Memory B cell (primary cell): ENCODE measurements around the gene DNM2.

ENCODE experiments used
- ATAC-seq: fragments of 150-1000 bp; cut with Tn5 transposase; 2 replicates; pipeline ENCODE4 v1.10.0; 2021; ENCODE audit warnings: low read depth, mild to moderate bottlenecking, moderate library complexity
- DNase-seq, 2 donors: peaks; one replicate each; pipeline ENCODE4 v3.0.0; 2022; ENCODE audit warnings: low spot score in 2 of 2
- H3K27ac Mint-ChIP-seq: one replicate; pipeline ENCODE4 v1.8.0; 2022; ENCODE audit warnings: mild to moderate bottlenecking, moderate library complexity, mixed read lengths
- H3K27me3 Mint-ChIP-seq: one replicate; pipeline ENCODE4 v1.8.0; 2022; ENCODE audit warnings: mixed read lengths
- H3K36me3 Mint-ChIP-seq: one replicate; pipeline ENCODE4 v1.8.0; 2022; ENCODE audit warnings: mild to moderate bottlenecking, mixed read lengths
- H3K4me1 Mint-ChIP-seq: one replicate; pipeline ENCODE4 v1.8.0; 2022; ENCODE audit warnings: mixed read lengths
- H3K4me3 Mint-ChIP-seq: one replicate; pipeline ENCODE4 v1.8.0; 2022; ENCODE audit warnings: mild to moderate bottlenecking, moderate library complexity, mixed read lengths
- H3K9me3 Mint-ChIP-seq: one replicate; pipeline ENCODE4 v1.8.0; 2022; ENCODE audit warnings: mixed read lengths

Gene DNM2

GRCh38 chr19:10805065-10805757 lies 87.3 kb downstream of the DNM2 start:
- Mint-ChIP-seq H3K4me3 (no peak overlapping the region), H3K27me3 (no peaks in the 10 kb centered on the region), H3K9me3 (no peaks in the 10 kb centered on the region), H3K36me3 (peaks cover 38% of the 10 kb centered on the region), H3K4me1 (peaks cover 7% of the 10 kb centered on the region), H3K27ac (no peak overlapping the region)
- ATAC-seq (no peak), DNase-seq (no peak)

- H3K27ac Mint-ChIP-seq, result no peak overlapping the region
- peaks cover 7% of the 10 kb centered on the region for H3K4me1 Mint-ChIP-seq
- H3K36me3 Mint-ChIP-seq, result peaks cover 38% of the 10 kb centered on the region
- no peak overlapping the region for H3K4me3 Mint-ChIP-seq
- ATAC-seq (no peak), DNase-seq (no peak)
- no peaks in the 10 kb centered on the region for H3K9me3 Mint-ChIP-seq
- no peaks in the 10 kb centered on the region for H3K27me3 Mint-ChIP-seq
Observed at GRCh38 chr19:10805758-10806247, 87.9 kb downstream of the DNM2 start.

GRCh38 chr19:10808937-10809649 lies 91.2 kb downstream of the DNM2 start:
- DNase-seq (no peak), ATAC-seq (no peak)
- peak overlapping the region; percentile 43 for H3K27ac Mint-ChIP-seq
- H3K9me3 Mint-ChIP-seq, result no peaks in the 10 kb centered on the region
- H3K27me3 Mint-ChIP-seq, result no peaks in the 10 kb centered on the region
- peaks cover 27% of the 10 kb centered on the region for H3K36me3 Mint-ChIP-seq
- peaks cover 7% of the 10 kb centered on the region for H3K4me1 Mint-ChIP-seq
- no peak overlapping the region for H3K4me3 Mint-ChIP-seq

- ATAC-seq, result no peak
Observed at GRCh38 chr19:10809651-10810285, 91.9 kb downstream of the DNM2 start.

GRCh38 chr19:10811391-10812111 lies 93.7 kb downstream of the DNM2 start:
- DNase-seq, result no peak
- Mint-ChIP-seq H3K27me3 (no peaks in the 10 kb centered on the region), H3K36me3 (peaks cover 22% of the 10 kb centered on the region)

More at GRCh38 chr19:10809651-10810285, 91.9 kb downstream of the DNM2 start:
- Mint-ChIP-seq H3K9me3 (no peaks in the 10 kb centered on the region), H3K4me3 (no peak overlapping the region), H3K4me1 (peaks cover 7% of the 10 kb centered on the region), H3K27ac (peak overlapping the region; percentile 78), H3K36me3 (peaks cover 30% of the 10 kb centered on the region), H3K27me3 (no peaks in the 10 kb centered on the region)
- DNase-seq, result no peak

GRCh38 chr19:10812196-10812595 lies 94.3 kb downstream of the DNM2 start:
- Mint-ChIP-seq H3K36me3 (peaks cover 22% of the 10 kb centered on the region), H3K4me1 (peaks cover 7% of the 10 kb centered on the region), H3K27ac (no peak overlapping the region), H3K27me3 (no peaks in the 10 kb centered on the region), H3K9me3 (no peaks in the 10 kb centered on the region), H3K4me3 (no peak overlapping the region)
- DNase-seq (no peak), ATAC-seq (no peak)

More at GRCh38 chr19:10811391-10812111, 93.7 kb downstream of the DNM2 start:
- ATAC-seq, result no peak
- Mint-ChIP-seq H3K9me3 (no peaks in the 10 kb centered on the region), H3K4me3 (no peak overlapping the region), H3K27ac (no peak overlapping the region), H3K4me1 (peaks cover 7% of the 10 kb centered on the region)

- Mint-ChIP-seq H3K27ac (peak overlapping the region; percentile 74), H3K36me3 (peaks cover 21% of the 10 kb centered on the region), H3K27me3 (no peaks in the 10 kb centered on the region), H3K4me3 (no peak overlapping the region), H3K4me1 (peaks cover 7% of the 10 kb centered on the region), H3K9me3 (no peaks in the 10 kb centered on the region)
- DNase-seq (no peak), ATAC-seq (no peak)
Observed at GRCh38 chr19:10812902-10813404, 95.1 kb downstream of the DNM2 start.

- ATAC-seq (no peak), DNase-seq (no peak)
- Mint-ChIP-seq H3K27ac (no peak overlapping the region), H3K4me3 (no peak overlapping the region), H3K27me3 (no peaks in the 10 kb centered on the region), H3K4me1 (no peaks in the 10 kb centered on the region), H3K9me3 (no peaks in the 10 kb centered on the region), H3K36me3 (peaks cover 13% of the 10 kb centered on the region)
Observed at GRCh38 chr19:10815007-10815536, 97.2 kb downstream of the DNM2 start.

- Mint-ChIP-seq H3K27ac (no peak overlapping the region), H3K9me3 (no peaks in the 10 kb centered on the region), H3K27me3 (no peaks in the 10 kb centered on the region), H3K36me3 (peaks cover 19% of the 10 kb centered on the region), H3K4me1 (no peaks in the 10 kb centered on the region), H3K4me3 (no peak overlapping the region)
- no peak for ATAC-seq
- no peak for DNase-seq
Observed at GRCh38 chr19:10815969-10816644, 98.2 kb downstream of the DNM2 start.

GRCh38 chr19:10816691-10817090 lies 98.8 kb downstream of the DNM2 start:
- ATAC-seq, result no peak

GRCh38 chr19:10817291-10818038 lies 99.6 kb downstream of the DNM2 start:
- no peaks in the 10 kb centered on the region for H3K4me1 Mint-ChIP-seq
- no peak overlapping the region for H3K27ac Mint-ChIP-seq
- H3K4me3 Mint-ChIP-seq, result no peak overlapping the region
- H3K27me3 Mint-ChIP-seq, result no peaks in the 10 kb centered on the region
- no peak for DNase-seq
- no peaks in the 10 kb centered on the region for H3K9me3 Mint-ChIP-seq
- ATAC-seq, result no peak
- H3K36me3 Mint-ChIP-seq, result peaks cover 19% of the 10 kb centered on the region

More at GRCh38 chr19:10816691-10817090, 98.8 kb downstream of the DNM2 start:
- Mint-ChIP-seq H3K36me3 (peaks cover 19% of the 10 kb centered on the region), H3K27me3 (no peaks in the 10 kb centered on the region), H3K4me1 (no peaks in the 10 kb centered on the region), H3K27ac (no peak overlapping the region), H3K4me3 (no peak overlapping the region), H3K9me3 (no peaks in the 10 kb centered on the region)
- no peak for DNase-seq

- Mint-ChIP-seq H3K27me3 (no peaks in the 10 kb centered on the region), H3K4me3 (no peak overlapping the region), H3K4me1 (no peaks in the 10 kb centered on the region), H3K36me3 (peaks cover 19% of the 10 kb centered on the region), H3K9me3 (no peaks in the 10 kb centered on the region), H3K27ac (peak overlapping the region; percentile 64)
- no peak for DNase-seq
- ATAC-seq, result no peak
Observed at GRCh38 chr19:10818301-10819123, 100.6 kb downstream of the DNM2 start.
